GM23248 (cell line): ENCODE measurements around the gene EPB41L4B.

Source experiments
- EZH2 ChIP-seq: fragments of 200-600 bp; sonication (generic); IDR thresholded peaks from 2 replicates; pipeline ENCODE4 v1.6.1; 2018; ENCODE audit warnings: antibody characterized with exemption, mild to moderate bottlenecking; ENCODE audit not compliant: insufficient read depth, poor library complexity, severe bottlenecking
- EZH2phosphoT487 ChIP-seq: fragments of 200-600 bp; sonication (generic); IDR thresholded peaks from 2 replicates; pipeline ENCODE4 v1.6.1; 2018; ENCODE audit warnings: antibody characterized with exemption, moderate library complexity, mild to moderate bottlenecking, low read depth; ENCODE audit not compliant: insufficient read depth

DNA sequence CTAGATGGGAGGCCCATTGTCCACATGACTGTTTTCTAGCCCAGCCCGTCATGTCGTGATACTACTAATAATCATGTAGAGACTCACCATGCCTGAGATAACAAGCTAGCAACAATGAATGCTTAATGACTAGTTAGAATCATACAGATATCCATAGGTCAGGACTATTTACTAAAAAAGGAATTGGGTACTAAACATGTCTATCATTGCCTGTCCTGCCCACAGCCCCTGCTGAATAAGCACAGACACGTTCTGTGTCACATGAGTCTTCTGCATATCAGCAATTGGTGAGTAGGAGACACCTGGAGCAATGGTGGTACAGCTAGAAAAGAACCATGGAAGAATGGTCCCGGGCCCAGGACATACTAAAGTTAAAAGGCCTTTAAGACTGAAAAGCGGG, 171.8 kb downstream of the EPB41L4B start:
- TF ChIP-seq EZH2 (no peak), EZH2phosphoT487 (no peak)
